GM12874 (cell line): ENCODE measurements around the gene POLE2.

Experiments
- CTCF ChIP-seq: IDR thresholded peaks from 2 replicates; pipeline ENCODE4 v1.5.1; 2011; ENCODE audit warnings: low read depth, mild to moderate bottlenecking, control low read depth, low read length, moderate library complexity; ENCODE audit not compliant: insufficient read depth

The POLE2 gene

DNA sequence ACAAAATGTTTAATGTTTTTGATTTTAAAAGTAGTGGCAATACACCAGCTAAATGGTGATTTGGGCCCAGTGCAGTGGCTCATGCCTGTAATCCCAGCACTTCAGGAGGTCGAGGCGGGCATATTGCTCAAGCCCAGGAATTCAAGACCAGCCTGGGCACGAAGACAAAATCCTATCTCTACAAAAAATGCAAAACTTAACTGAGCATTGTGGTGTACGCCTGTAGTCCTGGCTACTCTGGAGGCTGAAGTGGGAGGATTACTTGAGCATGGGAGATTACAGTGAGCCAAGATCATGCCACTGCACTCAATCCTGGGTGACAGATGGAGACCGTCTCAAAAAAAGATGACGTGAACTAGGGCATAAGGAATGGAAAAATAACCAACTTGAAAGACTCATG, 72.2 kb downstream of the POLE2 start:
- no peak for TF ChIP-seq CTCF

GRCh38 chr14:49614196-49614595, 73.8 kb downstream of the POLE2 start:
- TF ChIP-seq CTCF, result no peak

DNA sequence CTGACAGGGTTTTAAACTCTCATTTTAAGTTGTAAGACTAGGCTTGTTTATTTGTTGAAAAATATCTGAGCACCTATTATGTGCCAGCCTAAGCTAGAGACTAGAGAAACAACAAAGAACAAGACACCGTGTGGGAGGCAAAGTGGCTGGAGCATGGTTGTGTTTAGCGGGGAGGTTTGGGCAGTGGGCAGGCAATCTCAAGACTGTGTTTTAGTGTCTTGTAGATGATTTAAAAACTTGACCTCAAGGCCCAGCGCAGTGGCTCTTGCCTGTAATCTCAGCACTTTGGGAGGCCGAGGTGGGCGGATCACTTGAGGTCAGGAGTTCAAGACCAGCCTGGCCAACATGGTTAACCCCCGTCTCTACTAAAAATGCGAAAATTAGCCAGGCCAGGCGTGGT, 75.3 kb downstream of the POLE2 start:
- TF ChIP-seq CTCF, result no peak

- no peak for TF ChIP-seq CTCF
Measured at GRCh38 chr14:49612251-49612650, 75.8 kb downstream of the POLE2 start.

GRCh38 chr14:49607583-49607982, 80.4 kb downstream of the POLE2 start:
- TF ChIP-seq CTCF, result no peak

DNA sequence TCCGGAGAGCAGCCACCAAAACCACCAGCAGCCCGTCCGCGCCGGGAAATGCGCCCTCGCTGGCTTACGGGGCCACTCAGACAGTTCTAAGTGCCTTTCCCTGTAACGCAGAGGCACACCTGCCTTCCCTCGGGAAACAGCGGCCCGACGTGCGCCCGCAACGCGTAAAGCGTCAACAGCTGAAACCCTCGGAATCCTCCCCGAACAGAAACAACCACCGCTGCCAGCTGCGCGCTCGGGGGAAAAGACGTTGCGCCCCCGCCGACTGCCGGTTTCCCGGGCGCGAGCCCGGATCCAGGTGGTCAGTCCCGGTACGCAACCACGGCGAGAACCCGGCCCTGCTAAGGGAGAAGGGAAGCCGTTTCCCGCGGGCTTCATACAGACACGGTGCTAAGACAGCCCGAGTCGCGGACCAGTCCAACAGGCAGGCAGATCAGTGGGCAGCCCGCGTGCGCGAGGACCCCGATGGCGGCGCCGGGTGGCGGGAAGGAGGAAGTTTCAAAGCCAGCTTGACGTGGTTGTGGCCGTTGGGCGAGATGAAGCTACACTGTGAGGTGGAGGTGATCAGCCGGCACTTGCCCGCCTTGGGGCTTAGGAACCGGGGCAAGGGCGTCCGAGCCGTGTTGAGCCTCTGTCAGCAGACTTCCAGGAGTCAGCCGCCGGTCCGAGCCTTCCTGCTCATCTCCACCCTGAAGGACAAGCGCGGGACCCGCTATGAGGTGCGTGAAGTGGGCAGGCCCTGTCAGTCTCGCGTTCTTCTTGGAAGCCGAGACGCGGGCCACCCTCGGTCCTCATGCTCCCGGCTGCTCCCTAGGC, 89.3 kb downstream of the POLE2 start, which contains the start of gene LRR1:
Gene LRR1, plus strand, starts transcription at position 456 of the 816 bp plus-strand sequence. Its CDS starts 81 bp downstream, at position 537.
- no peak for TF ChIP-seq CTCF

DNA sequence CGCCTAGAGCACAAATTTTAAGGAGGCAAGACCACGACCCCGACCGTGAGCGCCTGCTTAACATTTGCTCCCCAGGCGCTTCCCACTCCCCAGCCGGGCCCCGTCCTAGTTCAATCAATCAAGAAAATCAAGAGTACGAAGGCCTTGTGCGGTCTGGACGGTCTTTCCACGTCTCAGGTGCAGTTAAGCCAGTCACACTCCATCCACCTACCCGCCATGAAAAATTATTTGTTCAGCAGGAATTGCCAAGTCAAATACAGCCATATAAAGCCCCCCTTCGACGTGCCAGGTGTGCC, 89.9 kb downstream of the POLE2 start:
- no peak for TF ChIP-seq CTCF
